Stimulated activated CD8-positive, alpha-beta memory T cell treated with anti-CD3 and anti-CD28 coated beads, Interleukin-12 subunit alpha, Interleukin-12 subunit beta, amount 100 ng/mL, for 24 hours (primary cell): ENCODE measurements around the gene BICC1.
"Not testable (repeated sequence)": the region's sequence is repeated elsewhere in the genome, so short reads cannot be mapped to it uniquely, and the experiment has no call there.

Source experiments
- DNase-seq: peaks from one replicate; pipeline ENCODE4 v3.0.0-alpha.2; 2020; ENCODE audit errors: extremely low read depth

The BICC1 gene

DNA sequence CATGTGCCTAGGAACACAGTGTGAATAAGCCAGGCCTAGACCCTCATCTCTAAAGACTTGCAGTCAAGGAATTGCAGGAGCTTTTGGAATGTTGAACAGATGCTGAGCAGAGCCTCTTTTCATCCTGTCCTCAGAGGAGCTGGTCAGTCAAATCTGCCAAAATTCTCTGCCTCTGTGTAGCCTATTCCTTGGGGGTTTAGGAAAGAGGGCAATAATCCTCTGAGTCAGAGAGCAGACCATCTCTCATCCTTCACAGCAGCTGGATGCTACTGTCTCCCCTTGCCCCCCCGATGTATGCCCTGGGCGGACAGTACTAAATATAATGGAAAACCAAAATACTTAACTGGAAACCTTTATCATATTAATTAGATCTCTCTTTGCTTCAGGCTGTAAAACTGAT, 52.6 kb downstream of the BICC1 start:
- no peak for DNase-seq

- no peak for DNase-seq
Measured at GRCh38 chr10:58567652-58568051, 55.0 kb downstream of the BICC1 start.

GRCh38 chr10:58568428-58568935, 55.8 kb downstream of the BICC1 start:
- no peak for DNase-seq

DNA sequence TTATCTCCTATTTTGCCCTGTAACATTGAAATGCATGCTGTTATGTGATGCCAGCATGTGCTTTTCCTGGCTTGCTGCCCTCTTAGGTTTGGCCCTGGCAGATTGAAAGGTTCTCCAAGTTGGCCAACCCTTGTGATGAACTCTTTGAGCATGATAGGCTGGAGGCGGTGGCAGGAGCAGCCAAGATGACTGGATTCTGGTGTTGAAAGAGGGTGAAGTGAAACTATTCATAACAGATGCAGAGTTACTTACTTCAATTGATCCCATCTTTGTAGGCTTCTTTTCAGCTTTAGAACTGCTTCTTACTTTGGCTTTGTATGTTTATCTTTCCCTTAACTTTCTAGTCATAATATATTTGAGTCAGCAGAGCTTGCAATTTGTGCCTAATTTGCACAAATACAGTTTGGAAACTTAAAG, 57.6 kb downstream of the BICC1 start:
- no peak for DNase-seq

- no peak for DNase-seq
Measured at GRCh38 chr10:58570979-58571378, 58.3 kb downstream of the BICC1 start.

DNA sequence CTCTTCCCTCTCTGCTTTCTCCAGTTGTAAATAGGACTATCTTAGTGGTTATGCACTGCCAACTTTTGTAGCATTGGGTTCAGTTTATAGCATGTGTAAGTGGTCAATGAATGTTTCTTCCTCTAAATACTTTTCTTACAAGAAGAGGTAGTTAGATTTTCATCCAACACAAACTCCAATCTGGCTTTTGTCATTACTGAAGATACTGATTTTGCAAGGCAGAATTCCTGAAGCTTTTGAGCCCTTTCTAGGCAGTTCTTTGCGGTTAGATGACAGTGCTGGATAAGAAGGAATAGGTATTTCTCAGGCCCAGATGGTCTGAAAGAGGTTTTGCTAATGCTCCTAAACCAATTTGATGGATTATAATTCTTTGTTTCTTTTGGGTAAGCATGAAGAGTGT, 60.5 kb downstream of the BICC1 start:
- DNase-seq: no peak

DNA sequence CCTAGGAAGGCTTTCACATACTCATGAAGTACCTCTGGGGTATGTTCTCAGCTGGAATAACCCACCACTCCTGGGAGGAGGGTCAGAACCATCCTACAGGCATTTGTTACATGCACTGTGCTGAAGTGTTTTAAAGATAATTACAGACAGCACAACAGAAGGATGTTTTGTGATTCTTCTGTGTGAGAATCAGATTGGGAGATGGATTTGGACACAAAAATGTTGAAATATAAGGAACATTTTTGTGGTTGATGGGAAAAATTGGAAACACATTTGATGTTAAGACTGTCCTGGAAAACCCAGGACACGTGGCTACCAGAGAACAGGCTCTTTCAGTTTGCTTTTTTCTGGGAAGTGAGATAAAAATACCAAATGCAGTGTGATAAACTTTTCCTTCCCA, 61.4 kb downstream of the BICC1 start:
- no peak for DNase-seq

GRCh38 chr10:58575491-58575890, 62.8 kb downstream of the BICC1 start:
- no peak for DNase-seq

- no peak for DNase-seq
Measured at GRCh38 chr10:58576751-58577436, 64.2 kb downstream of the BICC1 start.

- no peak for DNase-seq
Measured at GRCh38 chr10:58577437-58577777, 64.7 kb downstream of the BICC1 start.

GRCh38 chr10:58578366-58578765, 65.7 kb downstream of the BICC1 start:
- no peak for DNase-seq

DNA sequence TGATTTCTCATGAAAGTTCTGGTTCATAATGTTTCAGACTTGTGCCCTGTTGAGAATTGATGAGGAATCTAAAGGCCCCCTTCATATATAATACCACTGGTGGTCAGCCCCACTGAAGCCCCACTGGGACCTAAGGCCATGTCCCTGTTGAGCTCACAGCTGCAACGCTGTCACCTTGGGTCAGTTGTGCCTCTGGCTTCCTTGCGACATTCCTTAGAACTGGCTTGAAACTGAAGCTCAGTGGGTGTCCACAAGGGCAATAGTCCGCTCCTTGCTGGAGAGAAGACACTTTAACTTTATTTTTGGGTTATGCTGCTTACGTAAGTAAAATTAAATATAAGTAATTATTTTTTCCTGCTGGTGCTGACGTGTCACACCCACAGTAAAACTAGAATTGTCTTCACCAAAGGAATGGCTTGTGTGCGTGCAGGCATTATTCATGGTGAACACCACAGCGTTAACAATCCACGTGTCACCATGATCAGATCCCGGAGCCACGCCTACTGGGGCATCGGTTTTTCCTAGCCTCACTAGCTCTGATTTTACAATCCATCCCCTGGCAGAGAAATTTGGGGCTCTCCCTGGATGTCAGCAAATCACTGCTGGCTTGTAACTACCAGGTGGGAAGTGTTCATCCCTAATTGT, 66.5 kb downstream of the BICC1 start:
- no peak for DNase-seq

GRCh38 chr10:58582045-58582444, 69.4 kb downstream of the BICC1 start:
- no peak for DNase-seq

GRCh38 chr10:58585435-58585834, 72.8 kb downstream of the BICC1 start:
- no peak for DNase-seq

GRCh38 chr10:58586282-58587245, 73.9 kb downstream of the BICC1 start:
- no peak for DNase-seq

GRCh38 chr10:58587676-58588075, 75.0 kb downstream of the BICC1 start:
- DNase-seq: no peak

DNA sequence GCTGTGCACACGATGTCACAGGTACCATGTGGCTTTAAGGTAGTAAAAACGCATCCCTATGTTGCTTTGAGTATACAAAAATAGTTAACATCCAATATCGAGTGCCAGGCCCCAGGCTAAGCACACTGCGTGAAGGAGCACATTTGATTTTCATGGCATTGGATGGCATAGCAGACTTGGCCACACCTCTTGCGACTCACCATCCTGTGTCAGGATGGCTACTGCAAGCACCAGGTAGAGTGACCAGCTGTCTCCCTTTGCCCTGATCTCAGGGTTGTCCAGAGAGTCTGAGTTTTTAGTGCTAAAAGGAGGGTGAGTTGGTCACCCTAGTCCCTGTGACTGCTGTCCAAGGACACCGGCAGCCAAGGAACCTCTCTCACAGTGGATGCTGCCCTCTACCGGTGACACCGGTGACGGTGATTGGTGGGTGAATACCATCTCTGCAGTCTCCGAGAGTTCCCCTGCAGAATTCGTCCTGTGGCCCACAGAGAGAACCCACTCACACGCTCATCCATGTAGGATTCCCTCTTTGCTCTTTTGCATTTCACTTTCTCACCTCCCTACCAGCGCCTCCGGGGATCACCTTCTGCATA, 76.1 kb downstream of the BICC1 start:
- DNase-seq: no peak

- DNase-seq: no peak
Measured at GRCh38 chr10:58590152-58590840, 77.6 kb downstream of the BICC1 start.

- DNase-seq: no peak
Measured at GRCh38 chr10:58590924-58591323, 78.3 kb downstream of the BICC1 start.

- no peak for DNase-seq
Measured at GRCh38 chr10:58593008-58593407, 80.3 kb downstream of the BICC1 start.

DNA sequence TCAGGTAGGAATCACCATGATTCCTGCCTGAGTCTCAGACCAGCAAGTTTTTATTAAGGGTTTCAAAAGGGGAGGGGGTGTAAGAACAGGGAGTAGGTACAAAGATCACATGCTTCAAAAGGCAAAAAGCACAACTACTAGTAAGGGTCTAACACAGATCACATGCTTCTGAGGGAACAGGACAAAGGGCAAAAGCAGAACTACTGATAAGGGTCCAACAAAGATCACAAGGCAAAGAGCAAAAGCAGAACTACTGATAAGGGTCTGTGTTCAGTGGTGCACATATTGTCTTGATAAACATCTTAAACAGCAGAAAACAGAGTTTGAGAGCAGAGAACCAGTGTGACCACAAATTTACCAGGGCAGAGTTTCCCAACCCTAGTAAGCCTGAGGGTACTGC, 84.5 kb downstream of the BICC1 start:
- DNase-seq: not testable (repeated sequence)
